ENCODE data around the gene SP4.

DNA sequence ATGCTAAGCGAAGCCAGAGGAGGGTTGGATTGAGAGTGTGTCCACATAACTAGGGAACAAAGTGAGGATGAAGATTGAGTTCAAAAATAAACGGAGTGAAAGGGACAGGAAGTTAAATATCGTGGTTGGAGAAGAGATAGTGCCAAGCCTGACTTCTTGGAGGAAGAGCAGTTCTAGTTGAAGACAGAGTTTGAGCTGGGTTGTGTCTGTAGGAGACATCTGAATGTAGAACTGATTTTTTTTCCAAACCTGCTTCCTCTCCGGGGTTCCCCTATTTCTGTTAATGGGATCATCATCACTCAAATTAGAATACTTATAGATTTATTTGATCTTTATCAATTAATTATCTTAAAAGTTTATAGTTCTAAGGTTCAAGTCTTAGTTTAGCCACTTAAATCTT is 35.6 kb downstream of the SP4 start:
- no peak for TF ChIP-seq CTCF (IDR thresholded peaks at IDR 0.05)
- no peak for TF ChIP-seq EZH2 (IDR thresholded peaks at IDR 0.05; ENCODE audit: borderline replicate concordance, insufficient read depth, low read depth, low read length, poor library complexity, severe bottlenecking)

Measured in B cell (primary cell).